GM23248 (cell line): ENCODE results near the gene GRAP. TPM values are rescaled to one million over a fixed set of nuclear protein-coding genes. Genes with fewer than 3 reads are reported as not detected.
A peak's percentile ranks its signal among the peaks of the same experiment; 100 is the strongest.
"Not testable (repeated sequence)": the region's sequence is repeated elsewhere in the genome, so short reads cannot be mapped to it uniquely, and the experiment has no call there.

Source experiments
- DNase-seq: peaks from one replicate; pipeline ENCODE4 v3.0.0-alpha.2; 2015
- H2AFZ ChIP-seq: fragments of 200-600 bp; sonication (generic); 2 replicates; pipeline ENCODE4 v1.6.1; 2016; ENCODE audit warnings: antibody characterized with exemption
- H3F3A ChIP-seq: fragments of 200-600 bp; sonication (generic); 2 replicates; pipeline ENCODE4 v1.6.1; 2016; ENCODE audit warnings: mild to moderate bottlenecking, antibody characterized with exemption, mixed run types; ENCODE audit not compliant: insufficient read depth
- H3K27ac ChIP-seq: fragments of 200-600 bp; sonication (generic); 2 replicates; pipeline ENCODE4 v1.5.1; 2016; ENCODE audit warnings: mild to moderate bottlenecking
- H3K27me3 ChIP-seq: fragments of 200-600 bp; sonication (generic); replicated peaks from 2 replicates; pipeline ENCODE4 v1.6.1; 2016; ENCODE audit warnings: mild to moderate bottlenecking; ENCODE audit not compliant: insufficient read depth
- H3K36me3 ChIP-seq: fragments of 200-600 bp; sonication (generic); 2 replicates; pipeline ENCODE4 v1.6.1; 2016; ENCODE audit warnings: low read depth, mild to moderate bottlenecking
- H3K4me1 ChIP-seq: fragments of 200-600 bp; sonication (generic); 2 replicates; pipeline ENCODE4 v1.6.1; 2016; ENCODE audit warnings: mild to moderate bottlenecking; ENCODE audit not compliant: insufficient read depth
- H3K4me2 ChIP-seq: fragments of 200-600 bp; sonication (generic); one replicate; pipeline ENCODE4 v1.6.1; 2016; ENCODE audit warnings: mild to moderate bottlenecking; ENCODE audit not compliant: unreplicated experiment
- H3K4me3 ChIP-seq: fragments of 200-600 bp; sonication (generic); 2 replicates; pipeline ENCODE4 v1.5.1; 2016; ENCODE audit warnings: mild to moderate bottlenecking
- H3K79me2 ChIP-seq: fragments of 200-600 bp; sonication (generic); 2 replicates; pipeline ENCODE4 v1.6.1; 2016; ENCODE audit warnings: mild to moderate bottlenecking; ENCODE audit not compliant: insufficient read depth
- H3K9ac ChIP-seq: fragments of 200-600 bp; sonication (generic); 2 replicates; pipeline ENCODE4 v1.6.1; 2016; ENCODE audit warnings: mild to moderate bottlenecking
- H3K9me2 ChIP-seq: fragments of 200-600 bp; sonication (generic); 2 replicates; pipeline ENCODE4 v1.6.1; 2016; ENCODE audit warnings: mixed run types, mild to moderate bottlenecking, moderate library complexity; ENCODE audit not compliant: insufficient read depth
- H3K9me3 ChIP-seq: fragments of 200-600 bp; sonication (generic); one replicate; pipeline ENCODE4 v1.6.1; 2017; ENCODE audit warnings: low read depth
- H4K20me1 ChIP-seq: fragments of 200-600 bp; sonication (generic); 2 replicates; pipeline ENCODE4 v1.6.0; 2016; ENCODE audit not compliant: insufficient read depth
- WGBS, 2 experiments: methylation state at CpG; one replicate each; pipeline ENCODE4 v1.1.6; 2015 to 2017; ENCODE audit warnings: low lambda C conversion rate in 2 of 2, low coverage in 1 of 2; ENCODE audit errors: missing lambda C conversion rate in 2 of 2; 5-methylcytosine and 5-hydroxymethylcytosine counted together
- in situ Hi-C: fragments of 300-500 bp; cut with MboI; formaldehyde crosslinking; loops from 2 replicates; pipeline ENCODE4 v1.15.0; 2020
- polyA plus RNA-seq: library from polyadenylated mRNA; unstranded; fragments of >200 nt; fragmentation: Nextera tagmentation; extraction: Ambion mirVana; gene quantifications from 2 replicates; pipeline ENCODE4 v1.2.1, GENCODE V29; 2016
- total RNA-seq: library from RNA; depleted of rRNA; stranded (reverse); fragments of >200 nt; shearing (Covaris generic); gene quantifications from 2 replicates; pipeline ENCODE4 v1.2.3, GENCODE V29; 2014

Gene GRAP
- total and polyA plus RNA-seq, 2 experiments from 2014 or later, result not detected

DNA sequence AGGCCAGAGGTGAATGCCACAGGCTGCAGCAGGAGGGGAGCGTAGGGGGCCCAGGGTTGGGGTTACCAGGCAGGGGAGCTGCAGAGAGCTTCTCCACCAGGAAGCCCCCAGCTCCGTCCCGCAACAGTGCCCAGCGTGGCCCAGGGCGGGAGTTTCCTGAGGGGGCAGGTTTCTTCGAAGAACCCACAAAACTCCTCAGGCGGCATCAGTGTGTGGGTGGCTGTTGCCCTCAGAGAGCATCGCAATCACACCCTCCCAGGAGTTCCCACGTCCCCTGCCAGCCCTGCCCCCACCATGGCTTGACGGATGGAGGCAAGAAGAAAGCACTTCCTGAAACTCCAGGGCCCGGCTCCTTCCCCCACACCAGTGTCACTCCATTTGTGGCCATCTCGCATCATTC lies 8.0 kb downstream of the GRAP start:
- DNase-seq, H3K9me3 ChIP-seq, H3K36me3 ChIP-seq, H3F3A ChIP-seq, H3K9ac ChIP-seq, H3K27ac ChIP-seq, H3K4me2 ChIP-seq, in situ Hi-C loops, H4K20me1 ChIP-seq, H2AFZ ChIP-seq, H3K79me2 ChIP-seq, H3K9me2 ChIP-seq, H3K4me1 ChIP-seq, H3K27me3 ChIP-seq, H3K4me3 ChIP-seq: not testable (repeated sequence)
- no CpG with 5 or more reads among the region's 12 CpGs for WGBS, 2 experiments

DNA sequence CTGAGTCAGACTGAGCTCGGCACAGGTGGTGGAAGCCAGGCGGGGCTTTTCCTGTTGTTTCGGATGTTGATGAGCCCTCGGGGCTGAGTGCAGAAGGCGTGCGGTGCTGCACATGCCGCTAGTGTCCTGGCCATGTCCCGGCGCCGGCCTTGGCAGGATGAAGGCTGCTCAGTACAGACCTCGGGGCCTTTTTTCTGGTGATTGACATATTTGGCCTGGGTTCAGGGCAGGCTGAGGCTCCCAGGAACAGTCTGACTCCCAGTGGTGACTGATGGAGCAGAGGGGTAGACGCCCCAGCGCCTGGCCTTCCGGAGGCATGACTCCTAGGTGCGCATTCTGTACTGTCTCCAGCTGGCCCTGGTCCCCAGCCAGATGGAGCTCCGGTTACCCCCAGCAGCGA lies 8.8 kb downstream of the GRAP start:
- H3K4me1 ChIP-seq, H3F3A ChIP-seq, H3K79me2 ChIP-seq, H2AFZ ChIP-seq, H3K27me3 ChIP-seq, H4K20me1 ChIP-seq, in situ Hi-C loops, H3K4me3 ChIP-seq, H3K9ac ChIP-seq, DNase-seq, H3K9me2 ChIP-seq, H3K27ac ChIP-seq, H3K36me3 ChIP-seq, H3K9me3 ChIP-seq, H3K4me2 ChIP-seq: not testable (repeated sequence)
- whole genome bisulfite sequencing, 2 experiments, result no CpG with 5 or more reads among the region's 17 CpGs

DNA sequence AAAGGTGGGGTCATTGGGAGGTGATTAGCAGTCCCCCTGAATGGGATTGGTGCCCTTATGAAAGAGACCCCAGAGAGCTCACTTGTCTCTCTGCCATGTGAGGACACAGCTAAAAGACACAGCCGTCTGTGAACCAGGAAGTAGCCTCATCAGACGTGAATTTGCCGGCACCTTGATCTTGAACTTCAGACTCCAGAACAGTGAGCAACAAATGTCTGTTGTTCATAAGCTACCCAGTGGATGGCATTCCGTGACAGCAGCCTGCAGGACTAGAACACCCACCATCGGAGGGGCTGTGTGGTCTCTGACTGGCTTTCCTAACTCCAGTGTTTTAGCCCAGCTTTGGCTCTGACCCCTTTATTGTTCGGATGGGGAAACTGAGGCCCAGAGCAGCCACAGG lies 9.2 kb downstream of the GRAP start:
- H3K4me3 ChIP-seq, H3K27me3 ChIP-seq, H3K4me1 ChIP-seq, H3K36me3 ChIP-seq, H3K4me2 ChIP-seq, H3K27ac ChIP-seq, H3K9me3 ChIP-seq, in situ Hi-C loops, H3F3A ChIP-seq, H3K9me2 ChIP-seq, H2AFZ ChIP-seq, DNase-seq, H3K9ac ChIP-seq, H4K20me1 ChIP-seq, H3K79me2 ChIP-seq: not testable (repeated sequence)
- WGBS, 2 experiments, result 14% methylated on average over 1 of the region's 6 CpGs; no CpG with 5 or more reads in 1 of the 2 experiments

DNA sequence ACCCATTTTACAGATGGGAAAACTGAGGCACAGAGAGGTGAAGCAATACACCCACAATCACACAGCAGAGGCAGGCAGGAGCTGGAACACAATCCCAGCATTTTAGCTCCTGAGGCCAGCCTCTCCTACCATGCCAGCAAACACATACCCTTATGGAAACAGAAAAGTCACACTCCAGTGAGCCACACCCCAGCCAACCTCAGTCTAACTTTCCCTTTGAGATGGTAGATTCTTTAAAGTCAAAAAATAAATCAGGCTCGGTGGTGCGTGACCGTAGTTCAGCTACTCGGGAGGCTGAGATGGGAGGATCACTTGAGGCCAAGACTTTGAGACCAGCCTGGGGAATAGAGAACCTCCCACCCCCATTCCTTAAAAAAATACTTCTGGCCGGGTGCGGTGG lies 10.6 kb downstream of the GRAP start:
- no CpG with 5 or more reads among the region's 6 CpGs for WGBS, 2 experiments
- H3K27me3 ChIP-seq, in situ Hi-C loops: not testable (repeated sequence)

DNA sequence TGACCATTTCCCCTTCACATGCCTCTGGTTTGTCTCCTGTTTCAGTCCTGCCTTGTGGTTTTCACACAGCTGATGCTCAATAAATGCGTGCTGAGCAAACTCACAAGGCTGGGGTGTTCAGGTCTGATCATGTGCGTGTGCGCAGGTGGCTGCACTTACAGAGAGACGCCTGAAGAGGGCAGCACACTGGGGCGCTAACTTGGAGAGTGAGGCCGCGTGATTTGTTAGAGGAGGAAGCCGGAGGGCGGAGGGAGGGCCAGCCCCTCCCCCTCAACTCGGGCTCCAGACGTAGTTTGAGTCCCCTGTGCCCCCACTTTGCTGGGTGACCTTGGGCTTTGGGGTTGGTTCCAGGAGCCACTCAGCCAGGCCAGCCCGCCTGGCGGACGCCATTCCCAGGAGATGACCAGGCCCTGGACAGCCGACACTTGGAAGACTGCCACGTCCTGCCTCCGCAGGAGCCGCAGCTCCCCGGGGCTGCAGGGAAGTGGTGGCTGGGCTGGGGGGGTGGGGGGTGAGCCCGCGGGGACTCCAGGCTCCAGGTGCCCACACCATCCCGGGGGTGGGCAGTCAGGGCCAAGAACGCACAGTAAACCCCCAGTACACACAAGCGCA lies 14.3 kb downstream of the GRAP start:
- H3F3A ChIP-seq, H3K4me3 ChIP-seq, H3K27me3 ChIP-seq, H3K36me3 ChIP-seq, H3K4me1 ChIP-seq, H3K9me2 ChIP-seq, H2AFZ ChIP-seq, H3K79me2 ChIP-seq, H3K4me2 ChIP-seq, in situ Hi-C loops, H4K20me1 ChIP-seq, DNase-seq, H3K9me3 ChIP-seq: not testable (repeated sequence)
- Histone ChIP-seq H3K9ac (peak overlapping the region; percentile 54), H3K27ac (peak overlapping the region; percentile 52; the same call in 1 of the 2 replicates)
- 0 to 20% methylated on average over 1 to 3 of the region's 24 CpGs for WGBS, 2 experiments

More for the DNA sequence above, 10.6 kb downstream of the GRAP start:
- H3K9me2 ChIP-seq, H3K4me3 ChIP-seq, H3K4me2 ChIP-seq, H3K36me3 ChIP-seq, H3F3A ChIP-seq, DNase-seq, H3K27ac ChIP-seq, H3K4me1 ChIP-seq, H2AFZ ChIP-seq, H3K79me2 ChIP-seq, H3K9me3 ChIP-seq, H4K20me1 ChIP-seq, H3K9ac ChIP-seq: not testable (repeated sequence)

DNA sequence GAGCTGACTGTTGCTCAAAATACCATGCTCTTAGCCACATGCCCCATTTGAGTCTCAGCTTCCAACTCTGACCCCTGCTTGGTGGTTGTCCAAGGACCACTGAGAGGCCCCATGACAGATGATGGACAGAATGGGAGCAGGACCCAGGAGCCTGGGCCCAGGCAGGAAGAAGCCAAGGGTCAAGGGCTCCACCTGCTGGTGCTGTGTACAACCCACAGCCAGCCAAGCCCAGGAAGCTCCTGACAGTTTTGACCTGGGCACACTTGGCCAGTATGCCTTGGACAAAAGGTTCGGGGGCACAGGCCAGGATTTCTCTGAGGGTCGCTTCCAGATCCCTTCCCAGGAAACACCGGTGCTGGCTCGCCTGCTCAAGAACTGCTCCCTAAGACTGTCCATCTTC lies 15.0 kb downstream of the GRAP start:
- peak overlapping the region; percentile 52 for H3K27ac ChIP-seq
- H3F3A ChIP-seq, H3K36me3 ChIP-seq, H3K4me1 ChIP-seq, H4K20me1 ChIP-seq, H3K79me2 ChIP-seq, in situ Hi-C loops, H3K27me3 ChIP-seq, DNase-seq, H2AFZ ChIP-seq, H3K9me2 ChIP-seq, H3K4me2 ChIP-seq, H3K4me3 ChIP-seq, H3K9me3 ChIP-seq: not testable (repeated sequence)
- H3K9ac ChIP-seq, result peak overlapping the region; percentile 54
- WGBS, 2 experiments, result no CpG with 5 or more reads among the region's 4 CpGs

DNA sequence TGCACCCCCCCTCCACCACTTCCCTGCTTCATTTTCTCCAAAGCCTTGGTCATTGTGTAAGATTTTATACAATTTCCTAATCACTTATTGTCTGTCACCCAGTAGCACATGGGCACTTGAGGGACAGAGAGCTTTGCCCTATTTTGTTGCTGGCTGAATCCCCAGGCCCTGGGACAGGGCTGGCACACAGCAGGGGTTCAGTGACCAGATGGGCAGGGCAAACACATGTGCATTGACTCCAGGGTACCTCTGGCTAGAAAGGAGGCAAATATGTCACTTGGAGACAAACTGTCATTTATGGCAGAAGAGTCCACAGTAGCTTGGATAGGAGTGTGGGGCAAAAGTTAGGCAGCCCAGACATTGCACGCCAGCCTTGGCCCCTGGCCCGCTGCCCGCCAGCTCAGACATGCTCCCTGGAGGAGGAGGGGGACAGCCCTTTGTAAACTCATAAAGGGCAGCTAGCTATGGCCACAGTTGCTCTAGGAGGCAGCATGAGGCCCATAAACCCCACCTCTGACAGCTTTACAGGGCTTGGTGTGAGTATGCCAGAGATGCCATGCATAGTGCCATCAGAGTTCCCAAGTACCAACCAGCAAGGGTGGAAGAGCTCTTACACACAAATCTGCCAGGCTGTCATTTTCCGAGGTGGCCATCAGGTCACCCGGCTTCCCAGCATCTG lies 15.8 kb downstream of the GRAP start:
- H3K27ac ChIP-seq, H3K4me2 ChIP-seq, H3K27me3 ChIP-seq, H3K9me3 ChIP-seq, DNase-seq, H3K79me2 ChIP-seq, H3K9me2 ChIP-seq, H2AFZ ChIP-seq, H4K20me1 ChIP-seq, H3F3A ChIP-seq, H3K36me3 ChIP-seq, in situ Hi-C loops, H3K4me1 ChIP-seq, H3K9ac ChIP-seq, H3K4me3 ChIP-seq: not testable (repeated sequence)
- WGBS, 2 experiments, result 95% methylated on average over 2 of the region's 5 CpGs; no CpG with 5 or more reads in 1 of the 2 experiments
